HG03095 (cell line): Measurements from ENCODE around the gene SLC39A13.

Source experiments
- ATAC-seq: cut with Tn5 transposase; IDR thresholded peaks from one replicate; pipeline ENCODE4 v1.9.1; 2021; ENCODE audit warnings: moderate library complexity; ENCODE audit not compliant: unreplicated experiment

SLC39A13 gene

GRCh38 chr11:47400768-47401279, 7.6 kb upstream of the SLC39A13 start:
- ATAC-seq, result peak; percentile 61

GRCh38 chr11:47403135-47403534, 5.3 kb upstream of the SLC39A13 start:
- no peak for ATAC-seq

- no peak for ATAC-seq
These were observed 4.8 kb upstream of the SLC39A13 start for GRCh38 chr11:47403571-47403970.

- ATAC-seq, result no peak
These were observed 1.3 kb upstream of the SLC39A13 start for GRCh38 chr11:47406896-47407745.

- no peak for ATAC-seq
These were observed 429 bp downstream of the SLC39A13 start for GRCh38 chr11:47408598-47409439.

GRCh38 chr11:47409440-47410369, 1.3 kb downstream of the SLC39A13 start:
- ATAC-seq, result no peak

- ATAC-seq, result no peak
These were observed 2.2 kb downstream of the SLC39A13 start for GRCh38 chr11:47410370-47411264.

GRCh38 chr11:47411884-47412746, 3.7 kb downstream of the SLC39A13 start:
- no peak for ATAC-seq

- no peak for ATAC-seq
These were observed 5.0 kb downstream of the SLC39A13 start for GRCh38 chr11:47413351-47413750.

GRCh38 chr11:47413908-47414684, 5.7 kb downstream of the SLC39A13 start:
- ATAC-seq, result no peak

- ATAC-seq, result no peak
These were observed 6.3 kb downstream of the SLC39A13 start for GRCh38 chr11:47414685-47415070.

GRCh38 chr11:47415091-47415854, 6.9 kb downstream of the SLC39A13 start:
- ATAC-seq, result no peak

- no peak for ATAC-seq
These were observed 7.6 kb downstream of the SLC39A13 start for GRCh38 chr11:47415949-47416472.

- no peak for ATAC-seq
These were observed 9.3 kb downstream of the SLC39A13 start for GRCh38 chr11:47417712-47418111.

- ATAC-seq, result no peak
These were observed 10.3 kb downstream of the SLC39A13 start for GRCh38 chr11:47418454-47419259.

GRCh38 chr11:47425611-47426010, 17.2 kb downstream of the SLC39A13 start:
- no peak for ATAC-seq
